GM19238 (cell line): Measurements from ENCODE around the gene RAB3C.
A peak's percentile ranks its signal among the peaks of the same experiment; 100 is the strongest.
"Not testable (repeated sequence)": the region's sequence is repeated elsewhere in the genome, so short reads cannot be mapped to it uniquely, and the experiment has no call there.

ENCODE experiments used
- DNase-seq: peaks from one replicate; pipeline ENCODE4 v3.0.0; 2011; ENCODE audit warnings: low spot score; ENCODE audit not compliant: insufficient read length

The RAB3C gene

GRCh38 chr5:58582803-58583491 lies at the start of gene RAB3C:
Gene RAB3C, plus strand, starts transcription at chr5:58583075. Its CDS starts 134 bp downstream, at chr5:58583209.
- peak; percentile 71 for DNase-seq

- not testable (repeated sequence) for DNase-seq
Measured at GRCh38 chr5:58541935-58542334, 40.9 kb upstream of the RAB3C start.

GRCh38 chr5:58542709-58543108 lies 40.2 kb upstream of the RAB3C start:
- no peak for DNase-seq

- DNase-seq = no peak
Measured at GRCh38 chr5:58543723-58544122, 39.2 kb upstream of the RAB3C start.

- no peak for DNase-seq
Measured at GRCh38 chr5:58544195-58544594, 38.7 kb upstream of the RAB3C start.

GRCh38 chr5:58544926-58545325 lies 37.9 kb upstream of the RAB3C start:
- no peak for DNase-seq

GRCh38 chr5:58545912-58546311 lies 37.0 kb upstream of the RAB3C start:
- DNase-seq = peak; percentile 13

- no peak for DNase-seq
Measured at GRCh38 chr5:58548068-58548467, 34.8 kb upstream of the RAB3C start.

- DNase-seq = no peak
Measured at GRCh38 chr5:58551492-58551891, 31.4 kb upstream of the RAB3C start.

GRCh38 chr5:58557665-58558338 lies 25.1 kb upstream of the RAB3C start:
- not testable (repeated sequence) for DNase-seq

- not testable (repeated sequence) for DNase-seq
Measured at GRCh38 chr5:58563016-58563700, 19.7 kb upstream of the RAB3C start.

GRCh38 chr5:58564043-58564832 lies 18.6 kb upstream of the RAB3C start:
- DNase-seq = not testable (repeated sequence)

GRCh38 chr5:58565033-58565432 lies 17.8 kb upstream of the RAB3C start:
- DNase-seq = no peak

- no peak for DNase-seq
Measured at GRCh38 chr5:58571501-58571900, 11.4 kb upstream of the RAB3C start.

- not testable (repeated sequence) for DNase-seq
Measured at GRCh38 chr5:58572973-58573372, 9.9 kb upstream of the RAB3C start.

GRCh38 chr5:58579781-58580180 lies 3.1 kb upstream of the RAB3C start:
- no peak for DNase-seq

GRCh38 chr5:58582019-58582802 lies 664 bp upstream of the RAB3C start:
- DNase-seq = no peak

GRCh38 chr5:58595952-58596351 lies 13.1 kb downstream of the RAB3C start:
- no peak for DNase-seq

GRCh38 chr5:58598440-58598839 lies 15.6 kb downstream of the RAB3C start:
- no peak for DNase-seq

- DNase-seq = no peak
Measured at GRCh38 chr5:58599217-58599616, 16.3 kb downstream of the RAB3C start.

- not testable (repeated sequence) for DNase-seq
Measured at GRCh38 chr5:58600613-58601012, 17.7 kb downstream of the RAB3C start.
